IMR-90 (cell line): ENCODE measurements around the gene HYAL2. TPM values are rescaled to one million over a fixed set of nuclear protein-coding genes. Genes with fewer than 3 reads are reported as not detected.

Experiments
- ATAC-seq: fragments of 200-7000 bp; cut with Tn5 transposase; 2 replicates; pipeline ENCODE4 v1.9.1; 2020; ENCODE audit warnings: low read depth, mild to moderate bottlenecking, moderate library complexity
- BruUV-seq: library from RNA; stranded (reverse); fragments of 400-500 nt; replicated peaks from 2 replicates; lab custom pipeline; 2021; lab: Mats Ljungman, UMichigan
- CTCF ChIA-PET: fragments of 300-600 bp; formaldehyde crosslinking; extraction: SDS; loops from one replicate; lab custom pipeline; 2021; ENCODE audit warnings: antibody characterized with exemption; lab: Yijun Ruan, JAX
- POLR2A ChIA-PET: fragments of 300-600 bp; sonication (Branson Sonifier 250); formaldehyde crosslinking; loops from one replicate; lab custom pipeline; 2022; ENCODE audit warnings: antibody characterized with exemption; ENCODE audit not compliant: unreplicated experiment; lab: Charles Lee
- DNase-seq: peaks from one replicate; pipeline ENCODE4 v3.0.0; 2013
- H2AFZ ChIP-seq: replicated peaks from 2 replicates; pipeline ENCODE3; 2013; ENCODE audit warnings: low read length, mild to moderate bottlenecking; ENCODE audit not compliant: poor library complexity
- H2AK5ac ChIP-seq: 2 replicates; pipeline ENCODE4 v1.6.1; 2013; ENCODE audit warnings: low read depth, low read length, inconsistent platforms
- H2AK9ac ChIP-seq: replicated peaks from 2 replicates; pipeline ENCODE3; 2013; ENCODE audit warnings: mild to moderate bottlenecking, low read depth, low read length, moderate library complexity; ENCODE audit not compliant: poor library complexity
- H2BK120ac ChIP-seq: 2 replicates; pipeline ENCODE4 v1.6.1; 2013; ENCODE audit warnings: low read depth, low read length, inconsistent platforms
- H2BK15ac ChIP-seq: 3 replicates; pipeline ENCODE4 v1.6.1; 2013; ENCODE audit warnings: low read depth, low read length, inconsistent platforms
- H2BK20ac ChIP-seq: 2 replicates; pipeline ENCODE4 v1.6.1; 2013; ENCODE audit warnings: low read depth, mild to moderate bottlenecking, inconsistent platforms, low read length, moderate library complexity
- H2BK5ac ChIP-seq: 2 replicates; pipeline ENCODE4 v1.6.1; 2013; ENCODE audit warnings: mild to moderate bottlenecking, low read depth, low read length, inconsistent platforms; ENCODE audit not compliant: poor library complexity, severe bottlenecking
- H3K14ac ChIP-seq: replicated peaks from 2 replicates; pipeline ENCODE4 v1.6.1; 2013; ENCODE audit warnings: low read depth, low read length, inconsistent platforms
- H3K18ac ChIP-seq: 2 replicates; pipeline ENCODE4 v1.6.1; 2013; ENCODE audit warnings: low read depth, low read length, control low read depth
- H3K23ac ChIP-seq: 2 replicates; pipeline ENCODE4 v1.6.1; 2013; ENCODE audit warnings: low read depth, low read length, inconsistent platforms
- H3K27ac ChIP-seq: 2 replicates; pipeline ENCODE4 v1.5.1; 2013; ENCODE audit warnings: mild to moderate bottlenecking, control low read depth, low read length; ENCODE audit not compliant: insufficient read depth
- H3K27me3 ChIP-seq: 2 replicates; pipeline ENCODE4 v1.6.1; 2013; ENCODE audit warnings: low read length; ENCODE audit not compliant: control insufficient read depth, insufficient read depth
- H3K36me3 ChIP-seq: 2 replicates; pipeline ENCODE4 v1.6.1; 2013; ENCODE audit warnings: low read length, mixed read lengths; ENCODE audit not compliant: control insufficient read depth, insufficient read depth
- H3K4ac ChIP-seq: 2 replicates; pipeline ENCODE4 v1.6.1; 2013; ENCODE audit warnings: low read depth, low read length, inconsistent platforms
- H3K4me1 ChIP-seq: 2 replicates; pipeline ENCODE4 v1.6.1; 2013; ENCODE audit warnings: low read length, mixed read lengths; ENCODE audit not compliant: control insufficient read depth, insufficient read depth
- H3K4me2 ChIP-seq: 2 replicates; pipeline ENCODE4 v1.6.1; 2013; ENCODE audit warnings: low read depth, mild to moderate bottlenecking, control low read depth, low read length, moderate library complexity
- H3K4me3 ChIP-seq: 2 replicates; pipeline ENCODE4 v1.5.1; 2013; ENCODE audit warnings: low read depth, mild to moderate bottlenecking, control low read depth, low read length, moderate library complexity; ENCODE audit not compliant: insufficient read depth
- H3K56ac ChIP-seq: 2 replicates; pipeline ENCODE4 v1.6.1; 2013; ENCODE audit warnings: low read length, inconsistent platforms; ENCODE audit not compliant: insufficient read depth; ENCODE audit errors: extremely low read depth
- H3K79me1 ChIP-seq, 2 experiments: 2 replicates each; pipeline ENCODE4 v1.6.1; 2013; ENCODE audit warnings: low read length in 2 of 2, inconsistent platforms in 1 of 2, low read depth in 1 of 2
- H3K9ac ChIP-seq: 2 replicates; pipeline ENCODE4 v1.6.1; 2013; ENCODE audit warnings: low read depth, low read length, control low read depth
- H3K9me1 ChIP-seq: 2 replicates; pipeline ENCODE4 v1.6.1; 2013; ENCODE audit warnings: low read length, inconsistent platforms; ENCODE audit not compliant: insufficient read depth
- H3K9me3 ChIP-seq: 2 replicates; pipeline ENCODE4 v1.6.1; 2013; ENCODE audit warnings: low read length; ENCODE audit not compliant: control insufficient read depth, insufficient read depth
- H4K20me1 ChIP-seq: 2 replicates; pipeline ENCODE4 v1.6.1; 2013; ENCODE audit warnings: low read length, inconsistent platforms; ENCODE audit not compliant: insufficient read depth
- H4K5ac ChIP-seq: 2 replicates; pipeline ENCODE4 v1.6.1; 2013; ENCODE audit warnings: mild to moderate bottlenecking, low read depth, low read length, control low read depth
- H4K8ac ChIP-seq, 2 experiments: 2 replicates each; pipeline ENCODE4 v1.6.1; 2013; ENCODE audit warnings: low read depth in 2 of 2, low read length in 2 of 2, control low read depth in 1 of 2, inconsistent platforms in 1 of 2
- H4K91ac ChIP-seq: 2 replicates; pipeline ENCODE4 v1.6.1; 2013; ENCODE audit warnings: low read depth, low read length, inconsistent platforms; ENCODE audit not compliant: insufficient read depth
- RCOR1 ChIP-seq: IDR thresholded peaks from 2 replicates; pipeline ENCODE4 v1.6.1; 2012; ENCODE audit warnings: mild to moderate bottlenecking, low read length, improper control_type of control experiment; ENCODE audit not compliant: insufficient replicate concordance
- WGBS, 2 experiments: methylation state at CpG; one replicate each; pipeline versions ENCODE4 v1.1.5 to v1.1.7; 2013; ENCODE audit warnings: missing lambda C conversion rate in 2 of 2; ENCODE audit not compliant: insufficient read length in 1 of 2; ENCODE audit errors: extremely low coverage in 2 of 2; 5-methylcytosine and 5-hydroxymethylcytosine counted together
- dilution Hi-C: fragments of 300-500 bp; cut with HindIII; formaldehyde crosslinking; loops from one replicate; pipeline ENCODE4 v1.14.3; 2018; ENCODE audit warnings: low sequenced_read_pairs; ENCODE audit not compliant: unreplicated experiment
- in situ Hi-C: fragments of 300-500 bp; cut with MboI; formaldehyde crosslinking; loops from 3 replicates; pipeline ENCODE4 v1.14.3; 2019; ENCODE audit warnings: low sequenced_read_pairs, inconsistent platforms, mixed read lengths
- intact Hi-C: fragments of 100-400 bp; cut with micrococcal nuclease; formaldehyde crosslinking; loops from 2 replicates; pipeline ENCODE4 v1.10.0; 2022
- polyA plus RNA-seq, 3 experiments: library from polyadenylated mRNA; depleted of rRNA; stranded (reverse); fragments of >200 nt; gene quantifications; 2 replicates each; pipeline ENCODE4 v1.2.3, GENCODE V29; 2012; ENCODE audit warnings: low replicate concordance in 1 of 3
- total RNA-seq: library from RNA; depleted of rRNA; stranded (reverse); fragments of >200 nt; gene quantifications from 2 replicates; pipeline ENCODE4 v1.2.3, GENCODE V29; 2012
- TF ChIP-seq, protein P1 (sequence below): conservative IDR thresholded peaks from 2 replicates; pipeline ENCODE4 v1.5.1; 2012; ENCODE audit warnings: mild to moderate bottlenecking, low read depth, low read length, improper control_type of control experiment

Gene HYAL2
- total and polyA plus RNA-seq, 2 of the 4 experiments (the other 2 are of a cell fraction) = 56.8 to 104 TPM

DNA sequence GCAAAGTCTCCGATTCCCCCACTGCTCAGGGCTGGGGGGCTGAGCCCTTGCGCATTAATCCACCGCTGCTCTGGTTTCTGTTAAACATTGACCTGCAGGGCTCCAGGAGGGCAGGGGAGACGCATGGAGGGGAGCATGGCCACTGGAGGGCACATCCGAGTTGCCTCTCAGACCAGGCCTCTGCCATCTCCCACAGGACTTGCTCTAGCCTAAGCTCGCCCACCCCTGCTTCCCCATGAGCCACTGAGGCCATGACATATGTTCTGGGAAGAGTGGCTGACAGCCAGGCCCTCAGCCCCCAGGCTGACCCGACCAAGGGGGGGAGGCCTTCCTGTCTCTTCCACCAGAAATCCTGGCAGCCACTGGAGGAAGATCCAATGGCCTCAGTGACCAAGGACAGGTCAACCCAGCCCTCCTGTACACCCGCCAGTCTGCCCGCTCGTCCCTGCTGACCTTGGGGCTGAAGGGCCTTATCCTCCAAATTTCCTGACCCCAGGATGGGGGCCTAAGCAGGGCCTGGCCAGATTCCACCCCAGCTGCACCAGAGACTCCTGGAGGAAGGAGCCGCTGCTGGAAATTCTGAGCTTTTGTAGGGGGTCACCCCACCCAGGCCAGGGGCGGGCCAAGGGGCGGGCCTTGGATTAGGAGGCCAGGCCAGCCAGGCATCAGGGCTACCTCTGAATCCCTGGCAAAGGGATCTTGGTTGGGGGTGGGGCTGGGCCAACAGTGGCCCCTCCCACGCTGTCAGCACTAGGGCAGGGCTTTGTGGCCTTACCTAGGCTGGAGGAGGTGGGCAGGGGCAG, 19.3 kb downstream of the HYAL2 start, which contains the start of gene HYAL1:
HYAL1 (minus strand) TSS at position 562 of the 803 bp plus-strand sequence. CDS start 618 bp downstream, outside the sequence.
- Histone ChIP-seq H3K27ac (no peak within 1 kb of the TSS), H2BK5ac (no peak within 1 kb of the TSS), H2BK20ac (no peak within 1 kb of the TSS), H3K4me2 (no peak within 1 kb of the TSS), H4K20me1 (no peaks in the 10 kb centered on the region), H4K5ac (no peak within 1 kb of the TSS), H3K14ac (no peak within 1 kb of the TSS), H3K9ac (no peak within 1 kb of the TSS), H2BK15ac (no peak within 1 kb of the TSS), H3K18ac (no peak within 1 kb of the TSS), H2AFZ (no peak within 1 kb of the TSS), H3K4ac (no peak within 1 kb of the TSS), H2AK9ac (no peak within 1 kb of the TSS), H2AK5ac (no peak within 1 kb of the TSS), H3K4me3 (no peak within 1 kb of the TSS), H3K36me3 (no peaks in the 10 kb centered on the region), H2BK120ac (no peak within 1 kb of the TSS), H3K9me1 (peaks cover 18% of the 10 kb centered on the region), H4K91ac (no peak within 1 kb of the TSS), H3K79me1 (peaks cover 13 to 23% of the 10 kb centered on the region in 2 experiments), H3K56ac (no peak within 1 kb of the TSS), H3K4me1 (peaks cover 12% of the 10 kb centered on the region), H3K23ac (no peak within 1 kb of the TSS), H3K9me3 (0 out of 2 replicates have a peak, but pooled peaks cover 3% of the 10 kb centered on the region), H3K27me3 (no peaks in the 10 kb centered on the region), H4K8ac (no peak within 1 kb of the TSS)
- ChIA-PET POLR2A (no interaction called here), CTCF (no interaction called here)
- dilution Hi-C loops (no loop called here), intact Hi-C loops (no loop called here), in situ Hi-C loops (no loop called here)
- DNase-seq = no peak
- TF ChIP-seq, protein P1, sequence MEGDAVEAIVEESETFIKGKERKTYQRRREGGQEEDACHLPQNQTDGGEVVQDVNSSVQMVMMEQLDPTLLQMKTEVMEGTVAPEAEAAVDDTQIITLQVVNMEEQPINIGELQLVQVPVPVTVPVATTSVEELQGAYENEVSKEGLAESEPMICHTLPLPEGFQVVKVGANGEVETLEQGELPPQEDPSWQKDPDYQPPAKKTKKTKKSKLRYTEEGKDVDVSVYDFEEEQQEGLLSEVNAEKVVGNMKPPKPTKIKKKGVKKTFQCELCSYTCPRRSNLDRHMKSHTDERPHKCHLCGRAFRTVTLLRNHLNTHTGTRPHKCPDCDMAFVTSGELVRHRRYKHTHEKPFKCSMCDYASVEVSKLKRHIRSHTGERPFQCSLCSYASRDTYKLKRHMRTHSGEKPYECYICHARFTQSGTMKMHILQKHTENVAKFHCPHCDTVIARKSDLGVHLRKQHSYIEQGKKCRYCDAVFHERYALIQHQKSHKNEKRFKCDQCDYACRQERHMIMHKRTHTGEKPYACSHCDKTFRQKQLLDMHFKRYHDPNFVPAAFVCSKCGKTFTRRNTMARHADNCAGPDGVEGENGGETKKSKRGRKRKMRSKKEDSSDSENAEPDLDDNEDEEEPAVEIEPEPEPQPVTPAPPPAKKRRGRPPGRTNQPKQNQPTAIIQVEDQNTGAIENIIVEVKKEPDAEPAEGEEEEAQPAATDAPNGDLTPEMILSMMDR = 0 out of 2 replicates have a peak, but pooled peaks have one; percentile 9
- TF ChIP-seq RCOR1 = no peak
- WGBS, 2 experiments = 72% methylated on average over 6 of the region's 14 CpGs; no CpG with 5 or more reads in 1 of the 2 experiments
- no TSS peak for BruUV-seq
- ATAC-seq = no peak
